DND-41 (cell line): ENCODE measurements around the gene APBB2.

Experiments
- ATAC-seq: fragments of 200-7000 bp; cut with Tn5 transposase; 3 replicates; pipeline ENCODE4 v1.9.1; 2021; ENCODE audit warnings: low read depth; ENCODE audit not compliant: insufficient read depth
- DNase-seq: peaks from one replicate; pipeline ENCODE4 v3.0.0-alpha.2; 2020
- H2AFZ ChIP-seq: 2 replicates; pipeline ENCODE4 v1.6.0; 2012; ENCODE audit warnings: low read depth, low read length
- H3K27ac ChIP-seq: 2 replicates; pipeline ENCODE4 v1.5.1; 2012; ENCODE audit warnings: low read length, inconsistent platforms
- H3K27me3 ChIP-seq: fragments of 200-600 bp; sonication (generic); 2 replicates; pipeline ENCODE4 v1.6.0; 2012; ENCODE audit warnings: low read length, mild to moderate bottlenecking, inconsistent platforms; ENCODE audit not compliant: insufficient read depth, poor library complexity
- H3K36me3 ChIP-seq: 2 replicates; pipeline ENCODE4 v1.5.1; 2012; ENCODE audit warnings: low read length, inconsistent platforms; ENCODE audit not compliant: insufficient read depth
- H3K4me1 ChIP-seq: 2 replicates; pipeline ENCODE4 v1.5.1; 2012; ENCODE audit warnings: mild to moderate bottlenecking, low read length; ENCODE audit not compliant: insufficient read depth
- H3K4me2 ChIP-seq: 2 replicates; pipeline ENCODE4 v1.6.0; 2012; ENCODE audit warnings: mild to moderate bottlenecking, moderate library complexity, low read length, inconsistent platforms; ENCODE audit not compliant: insufficient read depth
- H3K4me3 ChIP-seq, 2 experiments: fragments of 200-600 bp in 1 of 2; shearing (Covaris generic) in 1 of 2; 2 replicates each; pipeline ENCODE4 v1.5.1; 2012 to 2016; ENCODE audit warnings: inconsistent platforms in 2 of 2, low read length in 2 of 2, mild to moderate bottlenecking in 2 of 2, low read depth in 1 of 2, moderate library complexity in 1 of 2
- H3K79me2 ChIP-seq: 2 replicates; pipeline ENCODE4 v1.6.0; 2012; ENCODE audit warnings: low read length, inconsistent platforms; ENCODE audit not compliant: insufficient read depth
- H3K9ac ChIP-seq: 2 replicates; pipeline ENCODE4 v1.6.0; 2012; ENCODE audit warnings: low read depth, mild to moderate bottlenecking, inconsistent platforms, low read length, moderate library complexity
- H3K9me3 ChIP-seq: 2 replicates; pipeline ENCODE4 v1.5.1; 2012; ENCODE audit warnings: low read length, moderate library complexity, mild to moderate bottlenecking, inconsistent platforms; ENCODE audit not compliant: insufficient read depth, severe bottlenecking
- H4K20me1 ChIP-seq: 2 replicates; pipeline ENCODE4 v1.6.0; 2012; ENCODE audit warnings: low read length; ENCODE audit not compliant: insufficient read depth
- CTCF ChIP-seq: IDR thresholded peaks from 2 replicates; pipeline ENCODE4 v1.5.1; 2012; ENCODE audit warnings: borderline replicate concordance, low read length, moderate library complexity, mild to moderate bottlenecking; ENCODE audit not compliant: poor library complexity, severe bottlenecking; ENCODE audit errors: extremely low read depth
- EZH2 ChIP-seq: IDR thresholded peaks from 3 replicates; pipeline ENCODE4 v1.6.1; 2012; ENCODE audit warnings: borderline replicate concordance, low read depth, mild to moderate bottlenecking, moderate library complexity, low read length, inconsistent platforms; ENCODE audit not compliant: severe bottlenecking

Gene APBB2

GRCh38 chr4:40870150-40870549 lies 344.2 kb downstream of the APBB2 start:
- Histone ChIP-seq H3K4me1 (no peaks in the 10 kb centered on the region), H3K4me3 (no peak overlapping the region), H3K79me2 (no peaks in the 10 kb centered on the region), H4K20me1 (no peaks in the 10 kb centered on the region), H2AFZ (no peak overlapping the region), H3K27me3 (peaks cover 6% of the 10 kb centered on the region), H3K4me2 (no peak overlapping the region), H3K9ac (no peak overlapping the region), H3K36me3 (no peaks in the 10 kb centered on the region), H3K9me3 (no peaks in the 10 kb centered on the region), H3K27ac (no peak overlapping the region; the same call in 1 of the 2 replicates)
- ATAC-seq = no peak
- TF ChIP-seq EZH2 (no peak), CTCF (no peak)
- no peak for DNase-seq

DNA sequence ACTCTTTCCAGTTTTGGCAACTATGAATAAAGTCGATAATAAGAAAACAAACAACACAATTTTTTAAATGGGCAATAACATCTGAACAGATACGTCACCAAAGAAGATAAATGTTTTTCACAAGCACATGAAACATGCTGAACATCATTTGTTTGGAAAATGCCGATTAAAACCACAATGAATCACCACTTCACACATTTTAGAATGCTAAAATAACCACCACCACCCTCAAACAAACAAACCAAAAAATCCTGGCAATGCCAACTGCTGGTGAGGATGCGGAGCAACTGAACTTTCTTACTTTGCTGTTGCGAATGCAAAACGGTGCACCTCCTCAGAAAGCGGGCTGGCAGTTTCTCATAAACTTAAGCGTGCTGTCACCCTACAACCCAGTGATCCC lies 348.6 kb downstream of the APBB2 start:
- no peak overlapping the region for H3K4me3 ChIP-seq
- no peak overlapping the region for H3K27ac ChIP-seq
- no peaks in the 10 kb centered on the region for H3K4me1 ChIP-seq
- H3K9me3 ChIP-seq = no peaks in the 10 kb centered on the region
- no peak overlapping the region for H3K4me2 ChIP-seq
- peaks cover 12% of the 10 kb centered on the region for H3K27me3 ChIP-seq
- no peaks in the 10 kb centered on the region for H3K36me3 ChIP-seq
- no peak overlapping the region for H3K9ac ChIP-seq
- DNase-seq (no peak), ATAC-seq (no peak)
- no peak overlapping the region for H2AFZ ChIP-seq
- H4K20me1 ChIP-seq = no peaks in the 10 kb centered on the region
- TF ChIP-seq EZH2 = no peak
- TF ChIP-seq CTCF = no peak
- no peaks in the 10 kb centered on the region for H3K79me2 ChIP-seq

DNA sequence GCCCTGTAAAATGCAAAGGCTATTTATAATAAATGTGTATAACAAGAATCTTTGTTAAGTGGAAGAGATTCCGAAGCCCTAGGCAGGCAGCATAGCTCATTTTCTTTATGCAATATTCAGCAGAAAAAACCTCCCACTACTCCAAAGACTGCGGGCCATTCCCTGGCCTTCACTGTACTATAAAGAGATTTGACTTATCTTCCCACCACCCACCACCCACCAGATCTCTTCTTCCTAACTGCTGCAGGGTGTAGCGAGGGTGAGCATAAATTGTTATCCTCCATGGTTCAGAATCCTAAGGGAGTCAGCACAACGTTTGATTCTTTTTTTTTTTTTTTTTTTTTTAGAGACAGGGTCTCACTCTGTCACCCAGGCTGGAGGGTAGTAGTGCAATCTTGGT lies 349.8 kb downstream of the APBB2 start:
- no peaks in the 10 kb centered on the region for H3K9me3 ChIP-seq
- no peaks in the 10 kb centered on the region for H3K4me1 ChIP-seq
- DNase-seq = no peak
- H4K20me1 ChIP-seq = no peaks in the 10 kb centered on the region
- H3K36me3 ChIP-seq = no peaks in the 10 kb centered on the region
- no peak overlapping the region for H3K4me2 ChIP-seq
- no peak overlapping the region for H2AFZ ChIP-seq
- no peak overlapping the region for H3K4me3 ChIP-seq
- no peak for TF ChIP-seq CTCF
- no peak for TF ChIP-seq EZH2
- no peak overlapping the region for H3K9ac ChIP-seq
- no peaks in the 10 kb centered on the region for H3K79me2 ChIP-seq
- no peak for ATAC-seq
- H3K27me3 ChIP-seq = peaks cover 15% of the 10 kb centered on the region
- no peak overlapping the region for H3K27ac ChIP-seq

GRCh38 chr4:40858962-40859361 lies 355.4 kb downstream of the APBB2 start:
- Histone ChIP-seq H3K9ac (no peak overlapping the region), H3K27ac (no peak overlapping the region), H3K27me3 (peaks cover 13% of the 10 kb centered on the region), H3K9me3 (no peaks in the 10 kb centered on the region), H3K36me3 (no peaks in the 10 kb centered on the region), H3K4me1 (no peaks in the 10 kb centered on the region), H3K4me2 (no peak overlapping the region), H3K79me2 (no peaks in the 10 kb centered on the region), H2AFZ (no peak overlapping the region), H3K4me3 (no peak overlapping the region), H4K20me1 (no peaks in the 10 kb centered on the region)
- DNase-seq (no peak), ATAC-seq (no peak)
- TF ChIP-seq EZH2 (no peak), CTCF (no peak)
